ENCODE data around the gene OR8H1.

DNA sequence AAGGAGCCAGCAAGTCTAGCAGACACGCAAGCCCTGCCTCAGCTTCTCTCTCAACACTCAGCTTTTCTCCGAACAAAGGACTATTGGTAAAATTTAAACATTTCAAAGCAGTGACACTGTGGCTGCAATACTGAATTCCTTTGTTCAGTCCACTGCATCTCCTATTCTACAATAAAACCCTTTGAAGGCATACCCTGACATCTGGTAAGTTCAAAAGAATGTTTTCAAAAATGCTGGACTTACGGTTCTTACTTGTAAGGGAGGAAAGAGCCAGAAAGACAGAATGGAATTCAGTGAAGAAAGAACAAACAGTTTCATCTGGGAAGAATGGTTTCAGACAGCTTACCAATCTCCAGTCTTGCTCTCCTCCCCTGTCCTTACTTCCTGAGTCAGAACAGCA is 41.1 kb upstream of the OR8H1 start:
- TF ChIP-seq, protein P1, sequence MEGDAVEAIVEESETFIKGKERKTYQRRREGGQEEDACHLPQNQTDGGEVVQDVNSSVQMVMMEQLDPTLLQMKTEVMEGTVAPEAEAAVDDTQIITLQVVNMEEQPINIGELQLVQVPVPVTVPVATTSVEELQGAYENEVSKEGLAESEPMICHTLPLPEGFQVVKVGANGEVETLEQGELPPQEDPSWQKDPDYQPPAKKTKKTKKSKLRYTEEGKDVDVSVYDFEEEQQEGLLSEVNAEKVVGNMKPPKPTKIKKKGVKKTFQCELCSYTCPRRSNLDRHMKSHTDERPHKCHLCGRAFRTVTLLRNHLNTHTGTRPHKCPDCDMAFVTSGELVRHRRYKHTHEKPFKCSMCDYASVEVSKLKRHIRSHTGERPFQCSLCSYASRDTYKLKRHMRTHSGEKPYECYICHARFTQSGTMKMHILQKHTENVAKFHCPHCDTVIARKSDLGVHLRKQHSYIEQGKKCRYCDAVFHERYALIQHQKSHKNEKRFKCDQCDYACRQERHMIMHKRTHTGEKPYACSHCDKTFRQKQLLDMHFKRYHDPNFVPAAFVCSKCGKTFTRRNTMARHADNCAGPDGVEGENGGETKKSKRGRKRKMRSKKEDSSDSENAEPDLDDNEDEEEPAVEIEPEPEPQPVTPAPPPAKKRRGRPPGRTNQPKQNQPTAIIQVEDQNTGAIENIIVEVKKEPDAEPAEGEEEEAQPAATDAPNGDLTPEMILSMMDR (conservative IDR thresholded peaks at IDR 0.05; ENCODE audit: low read length), result no peak
- no peak for TF ChIP-seq EZH2phosphoT487 (IDR thresholded peaks at IDR 0.05; ENCODE audit: borderline replicate concordance, low read depth, low read length)

Data from OCI-LY7 (cell line).